ENCODE results near the gene INO80D.
"Not testable (repeated sequence)": the region's sequence is repeated elsewhere in the genome, so short reads cannot be mapped to it uniquely, and the experiment has no call there.

The INO80D gene

DNA sequence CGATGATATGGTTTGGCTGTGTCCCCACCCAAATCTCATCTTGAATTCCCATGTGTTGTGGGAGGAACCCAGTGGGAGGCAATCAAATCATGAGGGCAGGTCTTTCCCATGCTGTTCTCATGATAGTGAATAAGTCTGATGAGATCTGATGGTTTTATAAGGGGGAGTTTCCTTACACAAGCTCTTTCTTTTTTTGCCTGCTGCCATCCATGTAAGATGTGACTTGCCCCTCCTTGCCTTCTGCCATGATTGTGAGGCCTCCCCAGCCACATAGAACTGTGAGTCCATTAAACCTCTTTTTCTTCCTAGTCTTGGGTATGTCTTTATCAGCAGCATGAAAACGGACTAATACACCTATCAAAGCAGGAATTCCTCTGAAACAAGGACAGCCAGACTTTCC, 107.2 kb downstream of the INO80D start:
- not testable (repeated sequence) for DNase-seq (ENCODE audit: low read depth in 2 of 2)

DNA sequence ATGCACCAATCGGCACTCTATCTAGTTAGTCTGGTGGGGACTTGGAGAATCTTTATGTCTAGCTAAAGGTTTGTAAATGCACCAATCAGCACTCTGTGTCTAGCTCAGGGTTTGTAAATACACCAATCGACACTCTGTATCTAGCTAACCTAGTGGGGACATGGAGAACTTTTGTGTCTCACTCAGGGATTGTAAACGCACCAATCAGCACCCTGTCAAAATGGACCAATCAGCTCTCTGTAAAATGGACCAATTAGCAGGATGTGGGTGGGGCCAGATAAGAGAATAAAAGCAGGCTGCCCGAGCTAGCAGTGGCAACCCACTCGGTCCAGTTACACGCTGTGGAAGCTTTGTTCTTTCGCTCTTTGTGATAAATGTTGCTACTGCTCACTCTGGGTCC, 108.3 kb downstream of the INO80D start:
- DNase-seq (ENCODE audit: low read depth in 2 of 2) = not testable (repeated sequence)

GRCh38 chr2:205976934-205977659, 108.9 kb downstream of the INO80D start:
- DNase-seq (ENCODE audit: low read depth in 2 of 2) = not testable (repeated sequence)

DNA sequence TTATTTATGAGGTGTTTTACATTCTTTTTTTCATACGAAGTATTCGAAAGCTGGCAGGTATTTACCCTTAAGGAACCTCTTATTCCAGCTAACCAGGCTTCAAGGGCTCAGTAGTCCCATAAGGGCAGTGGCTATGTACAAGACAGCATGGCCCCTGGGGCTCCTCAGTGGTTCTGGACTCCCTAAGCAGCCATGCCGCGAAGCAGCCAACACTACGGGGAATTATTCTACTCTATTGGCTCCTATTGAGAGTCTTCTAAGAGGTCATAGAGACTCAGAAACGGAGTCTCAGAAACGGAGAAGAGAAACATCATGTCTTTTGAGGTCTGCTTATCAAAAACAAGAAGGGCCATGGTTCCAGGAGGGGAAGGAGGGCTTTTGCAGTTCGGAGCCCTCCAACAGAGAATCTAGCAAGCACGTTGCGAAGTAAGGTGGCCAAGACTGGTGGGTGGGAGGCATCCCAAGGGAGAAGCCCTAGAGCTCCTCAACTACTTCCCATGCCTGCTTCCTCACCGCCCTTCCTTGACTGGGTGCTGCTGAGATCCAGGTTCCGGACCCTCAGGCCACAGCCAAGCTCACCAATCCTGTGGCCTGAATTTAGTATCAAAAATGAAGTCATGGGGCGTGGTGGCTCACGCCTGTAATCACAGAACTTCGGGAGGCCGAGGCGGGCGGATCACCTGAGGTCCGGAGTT, 109.7 kb downstream of the INO80D start:
- DNase-seq (ENCODE audit: low read depth in 2 of 2) = no peak

- DNase-seq (ENCODE audit: low read depth in 2 of 2) = no peak
These were observed 110.7 kb downstream of the INO80D start for GRCh38 chr2:205975082-205975949.

- DNase-seq (ENCODE audit: low read depth in 2 of 2) = no peak
These were observed 113.9 kb downstream of the INO80D start for GRCh38 chr2:205972113-205972512.

GRCh38 chr2:205970348-205970747, 115.6 kb downstream of the INO80D start:
- no peak for DNase-seq (ENCODE audit: low read depth in 2 of 2)

DNA sequence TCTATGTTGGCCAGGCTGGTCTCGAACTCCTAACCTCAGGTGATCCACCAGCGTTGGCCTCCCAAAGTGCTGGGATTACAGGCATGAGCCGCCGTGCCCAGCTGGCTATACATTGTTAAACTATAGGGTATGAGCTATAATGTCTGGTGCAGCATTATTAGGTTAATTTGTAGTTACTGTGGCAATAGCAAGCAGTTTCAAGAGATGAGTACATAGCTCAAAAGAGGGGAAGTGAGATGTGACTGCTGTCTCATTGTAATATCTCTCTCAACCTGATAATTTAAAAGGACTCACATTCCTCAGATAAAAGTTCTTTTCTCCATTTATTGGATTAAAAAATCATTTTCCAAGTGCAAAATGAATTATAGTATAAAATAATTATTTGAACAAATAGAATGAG, 116.4 kb downstream of the INO80D start:
- DNase-seq (ENCODE audit: low read depth in 2 of 2) = no peak

DNA sequence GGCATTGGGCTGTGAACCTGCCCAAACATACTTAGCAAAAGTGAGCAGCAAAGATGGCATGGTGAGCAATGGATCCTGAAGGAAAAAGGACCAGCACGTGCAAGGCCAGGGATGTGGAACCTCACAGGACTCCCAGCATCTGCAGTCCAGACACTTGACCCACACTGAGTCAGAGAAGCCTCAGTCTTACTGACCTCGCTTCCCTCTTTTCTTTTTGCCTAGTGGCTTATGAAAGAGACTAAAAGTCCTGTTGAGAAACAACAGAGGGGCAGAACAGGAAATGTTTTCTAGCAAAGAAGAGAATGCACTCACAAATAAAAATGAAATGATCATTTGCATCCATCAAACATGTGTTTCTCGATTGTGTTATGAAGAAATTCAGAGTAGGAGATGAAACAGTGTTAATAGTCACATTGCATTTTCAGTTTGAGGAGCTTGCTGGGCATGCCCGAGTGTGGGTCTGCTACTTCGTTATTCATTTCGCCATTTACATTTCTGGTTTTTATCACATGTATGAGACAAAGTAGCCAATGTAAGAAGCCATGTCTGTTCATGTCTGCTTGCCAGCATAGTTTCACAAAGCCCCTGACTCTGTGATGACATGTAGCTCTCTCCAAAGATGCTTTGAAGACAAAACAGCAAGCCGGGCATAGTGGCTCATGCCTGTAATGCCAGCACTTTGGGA, 118.4 kb downstream of the INO80D start:
- no peak for DNase-seq (ENCODE audit: low read depth in 2 of 2)

DNA sequence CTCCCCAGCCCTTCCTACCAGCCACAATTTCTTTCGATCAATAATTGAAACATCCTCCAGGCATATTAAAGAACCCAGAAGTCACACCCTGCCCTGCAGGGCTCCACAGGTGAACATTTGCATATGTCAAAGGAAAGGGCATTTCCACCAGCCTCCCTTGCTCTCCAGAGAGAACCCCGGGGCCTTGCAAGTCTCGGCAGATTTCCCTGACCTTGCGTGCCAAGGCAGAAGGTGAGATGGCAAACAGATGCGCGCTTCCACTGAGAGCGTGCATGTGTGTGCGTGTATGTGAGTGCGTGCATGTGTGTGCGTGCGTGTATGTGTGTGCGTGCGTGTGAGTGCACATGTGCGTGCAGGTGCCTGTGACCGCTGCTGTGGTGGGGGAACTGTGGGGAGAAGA, 120.3 kb downstream of the INO80D start:
- no peak for DNase-seq (ENCODE audit: low read depth in 2 of 2)

- no peak for DNase-seq (ENCODE audit: low read depth in 2 of 2)
These were observed 121.7 kb downstream of the INO80D start for GRCh38 chr2:205964111-205964761.

- DNase-seq (ENCODE audit: low read depth in 2 of 2) = no peak
These were observed 126.5 kb downstream of the INO80D start for GRCh38 chr2:205959521-205959920.

DNA sequence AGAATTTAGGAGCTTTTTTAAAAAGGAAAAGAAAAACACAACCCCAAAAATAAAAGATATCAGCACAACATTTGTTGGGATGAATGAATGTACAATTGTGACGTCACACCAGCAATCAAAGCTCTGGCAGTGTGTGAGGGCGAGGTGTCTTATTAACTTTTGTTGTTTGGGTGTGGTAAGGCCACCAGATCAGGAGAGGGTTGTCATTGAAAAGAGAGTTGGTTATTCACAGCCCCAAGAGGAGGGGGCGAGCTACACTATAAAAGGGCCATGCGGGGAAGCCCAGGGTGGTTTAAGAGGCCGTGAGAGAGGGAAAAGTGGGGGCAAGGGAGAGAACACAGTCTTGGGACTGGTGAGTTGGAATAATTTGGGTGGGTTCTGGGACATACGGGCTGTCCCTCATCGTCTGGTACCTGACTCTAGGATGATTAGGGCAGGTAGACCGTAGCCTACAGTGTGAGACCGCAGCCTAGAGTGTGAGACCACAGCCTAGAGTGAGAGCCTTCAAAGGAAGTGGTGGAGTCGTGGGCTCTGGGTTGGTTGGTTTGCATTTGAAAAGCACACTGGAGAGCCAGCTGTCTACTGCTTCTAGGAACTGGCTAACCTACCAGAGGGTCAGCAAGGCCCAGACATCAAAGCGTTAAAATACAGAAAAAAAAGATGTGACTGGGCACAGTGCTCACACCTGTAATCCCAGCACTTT, 128.4 kb downstream of the INO80D start:
- DNase-seq (ENCODE audit: low read depth in 2 of 2) = no peak

DNA sequence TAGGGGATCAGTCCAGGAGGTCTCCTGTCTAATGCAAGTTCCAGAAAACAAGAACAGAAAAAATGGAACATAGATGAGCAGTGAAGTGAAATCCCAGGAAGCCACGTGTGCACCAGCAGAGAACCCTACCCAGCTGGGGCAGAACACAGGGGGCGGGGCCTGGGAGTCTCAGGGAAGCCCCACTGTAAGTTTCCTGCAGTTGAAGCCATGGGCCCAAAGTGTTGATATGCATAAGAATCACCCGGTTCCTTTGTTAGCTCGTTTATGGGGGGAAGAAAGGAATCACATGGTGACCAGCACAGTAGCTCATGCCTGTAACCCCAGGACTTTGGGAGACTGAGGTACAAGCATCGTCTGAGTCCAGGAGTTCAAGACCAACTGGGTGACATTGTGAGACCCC, 131.3 kb downstream of the INO80D start:
- DNase-seq (ENCODE audit: low read depth in 2 of 2) = no peak

DNA sequence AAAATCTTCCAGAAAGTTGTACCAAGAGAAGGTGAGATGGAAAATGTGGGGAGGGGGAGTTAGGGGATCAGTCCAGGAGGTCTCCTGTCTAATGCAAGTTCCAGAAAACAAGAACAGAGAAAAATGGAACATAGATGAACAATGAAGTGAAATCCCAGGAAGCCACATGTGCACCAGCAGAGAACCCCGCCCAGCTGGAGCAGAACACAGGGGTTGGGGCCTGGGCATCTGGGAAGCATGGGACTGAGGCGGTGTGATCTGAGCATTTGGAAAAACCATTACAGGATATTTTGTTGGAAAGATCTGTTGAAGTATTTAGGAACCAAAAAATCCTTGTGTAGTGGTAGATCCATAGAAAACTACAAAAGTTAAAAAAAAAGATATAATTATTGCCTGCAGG, 133.7 kb downstream of the INO80D start:
- DNase-seq (ENCODE audit: low read depth in 2 of 2) = no peak

- no peak for DNase-seq (ENCODE audit: low read depth in 2 of 2)
These were observed 137.1 kb downstream of the INO80D start for GRCh38 chr2:205948883-205949282.

DNA sequence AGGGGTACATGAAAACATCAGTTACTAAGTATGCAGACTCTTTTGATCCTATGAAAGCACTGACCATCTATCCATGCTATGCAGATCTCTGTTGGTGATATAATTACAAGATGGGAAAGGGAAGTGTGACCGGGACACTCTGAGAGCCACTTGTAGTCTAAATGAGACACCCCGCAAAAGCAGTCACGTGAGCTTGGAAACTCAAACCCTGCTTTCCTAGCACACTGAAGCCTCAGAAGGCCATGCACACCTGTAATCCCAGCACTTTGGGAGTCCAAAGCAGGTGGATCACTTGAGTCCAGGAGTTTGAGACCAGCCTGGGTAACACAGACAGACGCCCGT, 137.5 kb downstream of the INO80D start:
- DNase-seq (ENCODE audit: low read depth in 2 of 2) = no peak

DNA sequence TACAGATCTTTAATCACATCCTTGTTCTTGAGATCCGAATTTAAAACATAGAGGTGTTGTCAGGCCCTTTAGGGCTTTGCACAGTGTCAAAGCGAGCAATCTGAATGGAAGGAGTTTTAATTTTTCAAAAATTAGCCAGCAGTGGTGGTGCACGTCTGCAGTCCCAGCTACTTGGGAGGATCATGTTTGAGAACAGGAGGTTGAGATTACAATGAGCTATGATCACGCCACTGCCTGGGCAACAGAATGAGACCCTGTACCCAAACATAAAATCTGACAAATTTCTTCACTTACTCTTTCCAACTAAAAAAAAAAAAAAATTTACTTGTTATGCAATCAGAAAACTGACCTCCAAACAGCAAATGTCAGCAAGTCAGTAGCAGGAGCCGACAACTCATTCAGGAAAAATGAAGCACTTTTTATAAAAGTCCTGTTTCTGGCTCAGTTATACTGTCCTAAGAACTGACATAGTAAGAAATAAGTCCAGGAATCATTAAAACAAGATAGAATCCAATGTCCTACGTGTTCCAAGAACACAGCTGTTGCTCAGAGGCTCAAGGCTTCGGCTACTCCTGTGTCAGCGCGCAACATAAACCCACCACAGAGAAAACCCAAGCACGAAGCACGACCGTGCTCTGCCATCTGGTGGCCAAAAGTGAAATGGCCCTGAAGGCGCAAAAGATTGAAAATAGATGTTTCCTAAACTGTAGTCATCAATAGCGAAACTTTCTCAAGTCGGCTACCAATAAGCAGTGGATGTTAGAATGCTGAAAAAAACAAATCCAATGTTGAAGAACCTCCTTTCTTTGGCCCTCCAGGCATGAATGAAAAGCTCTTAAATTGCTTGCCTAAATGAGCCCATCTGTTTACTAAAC, 138.1 kb downstream of the INO80D start:
- peak; percentile 36 to 40 for DNase-seq (ENCODE audit: low read depth in 2 of 2)

DNA sequence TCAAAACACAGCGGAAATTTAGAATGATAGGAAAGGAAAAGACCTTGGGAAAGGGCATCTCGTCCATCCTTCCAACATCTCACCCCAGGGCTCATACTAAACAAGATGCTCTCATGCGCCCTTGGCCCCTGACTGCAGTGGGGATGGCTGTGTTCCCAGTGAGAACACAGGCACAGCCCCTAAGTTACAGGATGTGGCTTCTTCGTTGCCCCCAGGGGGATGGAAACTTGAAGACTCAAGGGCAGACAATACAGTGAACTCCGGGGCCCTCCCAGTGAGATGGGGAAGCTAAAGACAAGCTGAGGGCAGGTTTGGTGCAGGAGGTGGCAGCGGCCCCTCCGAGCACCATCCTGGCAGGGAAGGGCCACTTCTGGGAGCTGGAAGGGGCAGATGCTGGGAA, 139.7 kb downstream of the INO80D start:
- DNase-seq (ENCODE audit: low read depth in 2 of 2) = no peak

Measured in stimulated activated CD4-positive, alpha-beta T cell treated with anti-CD3 and anti-CD28 coated beads, Interleukin-1b, Interleukin-23, amount 100 ng/mL, for 4 hours (primary cell).